ENCODE data around the gene LEP.
"Not testable (repeated sequence)": the region's sequence is repeated elsewhere in the genome, so short reads cannot be mapped to it uniquely, and the experiment has no call there.

LEP gene

DNA sequence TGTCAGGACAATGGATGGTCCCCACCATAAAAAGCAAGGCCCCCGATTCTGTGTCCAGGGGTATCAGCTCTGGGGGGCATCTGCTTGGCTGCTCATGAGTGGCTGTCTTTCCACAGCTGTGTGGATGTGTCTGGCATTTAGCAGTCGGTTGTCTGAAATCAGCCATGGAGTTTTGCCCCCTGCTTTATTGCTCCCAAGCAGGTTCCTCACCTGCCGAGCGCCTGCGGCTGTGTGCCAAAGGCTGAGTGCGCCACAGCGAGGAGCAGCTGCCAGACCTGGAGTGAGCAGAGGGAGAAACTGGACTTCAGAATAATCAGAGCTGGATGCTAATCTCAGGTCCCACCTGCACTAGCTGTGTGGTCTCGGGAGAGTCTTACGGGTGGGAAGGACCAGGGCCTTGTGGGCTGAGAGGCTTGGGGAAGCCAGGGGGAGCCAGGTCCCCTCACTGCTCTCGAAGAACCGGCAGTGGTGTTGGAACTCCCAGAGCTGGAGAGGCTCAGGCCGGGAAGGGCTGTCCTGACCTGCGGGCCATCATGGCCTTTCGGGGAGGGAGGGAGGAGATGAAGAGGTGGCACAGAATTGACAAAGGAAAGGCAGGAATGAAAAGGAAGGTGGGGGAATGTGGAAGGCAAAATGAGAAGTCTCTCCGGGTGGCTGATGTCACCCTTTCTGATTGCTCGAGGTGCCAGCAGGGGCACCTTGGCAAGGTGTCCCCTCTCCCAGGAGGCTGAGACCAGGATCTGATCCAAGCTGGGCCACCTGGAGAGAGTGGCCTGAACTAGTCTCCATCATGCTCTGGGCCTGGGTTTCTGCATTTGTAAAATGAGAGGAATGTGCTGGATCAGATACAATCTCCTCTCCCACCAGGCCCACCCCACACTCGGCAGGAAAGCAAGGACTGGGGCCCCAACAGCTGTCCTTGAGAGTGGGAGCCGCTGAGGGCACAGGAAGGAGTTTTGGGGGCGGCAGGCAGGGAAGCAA lies 30.2 kb upstream of the LEP start:
- DNase-seq (ENCODE audit: low spot score) = no peak

DNA sequence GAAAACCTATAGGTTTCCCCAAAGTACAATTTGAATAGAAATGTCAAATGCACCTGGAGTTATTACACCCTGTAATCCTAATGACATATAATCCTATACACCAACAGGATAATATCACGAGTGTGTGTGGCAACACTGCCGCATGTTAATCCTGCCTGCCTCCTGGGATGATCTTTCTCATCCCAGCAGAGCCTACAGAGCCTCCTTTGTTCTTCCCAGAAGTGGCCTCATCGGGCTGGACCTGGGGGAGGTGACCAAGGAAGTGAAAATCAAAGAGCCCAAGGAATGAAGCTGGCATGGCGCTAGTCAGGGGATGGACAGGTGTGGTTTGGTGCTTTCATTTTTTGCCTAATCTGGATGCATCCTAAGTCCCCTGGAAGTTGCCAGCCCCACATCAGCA lies 29.5 kb upstream of the LEP start:
- no peak for DNase-seq (ENCODE audit: low spot score)

DNA sequence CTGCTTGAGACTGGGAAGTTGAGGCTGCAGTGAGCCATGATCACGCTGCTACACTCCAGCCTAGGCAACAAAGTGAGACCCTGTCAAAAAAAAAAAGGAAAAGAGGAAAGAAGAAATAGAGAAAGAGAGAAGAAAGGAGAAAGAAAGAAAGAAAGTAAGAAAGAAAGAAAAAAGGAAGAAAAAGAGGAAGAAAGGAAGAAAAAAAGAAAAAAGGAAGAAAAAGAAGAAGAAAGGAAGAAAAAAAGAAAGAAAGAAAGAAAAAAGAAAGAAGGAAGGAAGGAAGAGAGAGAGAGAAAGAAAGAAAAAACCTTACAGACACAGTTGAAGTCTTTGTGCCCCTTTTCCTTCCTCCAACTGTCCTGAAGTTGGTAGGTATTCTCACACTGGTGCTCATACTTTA lies 26.6 kb upstream of the LEP start:
- no peak for DNase-seq (ENCODE audit: low spot score)

DNA sequence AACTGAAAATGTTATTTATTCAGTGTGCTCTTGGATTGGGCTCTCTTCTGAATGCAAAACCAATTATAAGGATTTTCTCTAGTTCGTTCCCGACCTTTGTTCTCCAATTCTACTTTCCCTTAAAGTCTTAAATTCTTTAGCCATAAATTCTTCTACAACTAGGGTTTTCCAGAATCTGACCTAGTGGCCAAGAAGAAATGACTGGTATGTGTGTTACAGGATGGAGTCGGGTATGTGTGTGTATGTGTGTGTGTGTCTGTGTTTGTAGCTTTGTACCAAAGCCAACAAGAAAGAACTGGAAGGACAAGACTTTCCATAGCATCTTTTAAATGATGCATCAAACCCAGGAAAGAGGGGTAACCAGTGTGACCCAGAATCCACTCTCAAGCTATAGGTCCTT lies 25.8 kb upstream of the LEP start:
- no peak for DNase-seq (ENCODE audit: low spot score)

DNA sequence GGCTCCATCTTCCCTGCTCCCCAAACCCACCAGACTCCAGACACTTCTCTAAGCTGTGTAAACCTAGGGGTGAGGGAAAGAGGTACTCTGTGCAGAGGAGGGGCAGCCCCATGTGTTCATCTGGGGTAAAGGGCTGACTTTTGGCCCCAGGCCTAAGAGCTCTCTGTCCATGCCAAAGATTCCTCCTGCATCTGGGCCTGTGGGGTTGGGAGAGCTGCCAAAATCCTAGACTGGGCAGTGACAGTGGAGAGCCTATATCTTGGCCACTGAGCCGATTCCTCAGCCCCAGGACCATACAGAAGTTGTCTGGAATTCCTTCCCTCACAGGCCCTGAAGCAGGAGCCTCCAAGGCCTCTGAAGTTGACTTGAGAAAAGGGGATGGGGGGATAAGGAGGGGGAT lies 25.3 kb upstream of the LEP start:
- DNase-seq (ENCODE audit: low spot score) = no peak

DNA sequence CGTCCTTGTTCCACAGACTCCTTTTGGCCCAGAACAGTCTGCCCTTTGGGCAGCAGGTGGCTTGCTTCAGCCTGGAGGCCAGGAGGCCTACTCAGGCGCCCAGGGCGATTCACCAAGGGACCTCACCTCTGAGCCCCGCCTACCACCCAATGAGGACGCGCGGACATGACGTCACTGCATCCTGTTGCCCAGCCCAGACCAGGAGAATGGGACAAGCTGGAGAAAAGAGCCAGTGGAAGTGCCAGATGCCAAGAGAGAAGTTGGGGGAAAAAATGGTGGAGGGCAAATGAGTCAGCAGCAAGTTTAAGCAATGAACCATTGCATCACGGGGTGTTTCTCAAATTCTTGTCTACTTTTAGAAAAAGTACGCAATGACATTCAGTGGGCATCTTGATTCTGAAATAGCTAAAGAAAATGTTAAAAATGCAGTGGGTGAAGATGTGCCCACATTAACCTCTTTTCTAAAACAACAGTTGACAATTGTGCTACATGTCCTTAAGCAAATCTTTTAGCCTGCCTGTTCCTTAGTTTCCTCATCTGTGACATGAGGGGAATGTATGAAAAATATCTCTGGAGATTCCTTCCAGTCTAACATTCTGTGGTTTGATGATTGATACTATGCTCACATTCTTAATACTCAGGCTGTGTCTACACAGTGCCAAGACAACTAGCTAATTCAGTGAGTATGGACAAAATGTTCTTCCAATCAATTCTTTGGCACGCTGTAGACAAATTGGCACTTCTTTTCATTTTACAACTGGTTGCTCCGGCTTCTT lies 23.9 kb upstream of the LEP start:
- DNase-seq (ENCODE audit: low spot score) = no peak

DNA sequence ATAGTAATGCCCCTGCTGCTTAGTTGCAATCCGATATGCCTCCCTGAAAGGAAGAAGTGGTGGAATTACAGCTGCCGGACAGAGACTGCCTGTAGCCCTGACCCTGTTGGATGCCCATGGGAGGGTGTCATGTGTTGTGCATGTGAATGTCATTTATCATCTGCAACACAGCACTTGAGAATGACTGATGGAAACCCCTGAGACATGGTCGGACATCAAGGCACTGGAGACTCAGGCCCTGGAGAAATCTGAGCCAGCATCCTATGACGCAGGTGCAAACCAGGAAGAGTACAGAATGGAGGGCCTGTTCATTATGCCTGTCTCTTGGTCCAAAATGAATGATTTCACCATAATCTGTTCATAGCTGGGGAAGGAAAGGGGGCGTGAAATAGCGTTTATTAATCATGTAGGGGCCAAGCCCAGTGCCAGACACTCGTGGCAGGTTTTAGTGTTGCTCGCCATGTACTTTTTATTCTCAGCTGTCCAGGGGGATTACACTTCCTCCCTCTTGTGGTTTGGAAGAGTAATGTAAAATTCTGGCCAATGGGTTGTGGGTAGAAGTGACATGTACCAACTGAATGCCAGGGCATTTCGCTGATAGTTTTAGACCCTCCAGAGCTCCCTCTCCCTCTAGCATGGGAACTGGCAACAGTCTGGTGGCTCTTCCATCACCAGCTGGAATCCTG lies 23.0 kb upstream of the LEP start:
- no peak for DNase-seq (ENCODE audit: low spot score)

DNA sequence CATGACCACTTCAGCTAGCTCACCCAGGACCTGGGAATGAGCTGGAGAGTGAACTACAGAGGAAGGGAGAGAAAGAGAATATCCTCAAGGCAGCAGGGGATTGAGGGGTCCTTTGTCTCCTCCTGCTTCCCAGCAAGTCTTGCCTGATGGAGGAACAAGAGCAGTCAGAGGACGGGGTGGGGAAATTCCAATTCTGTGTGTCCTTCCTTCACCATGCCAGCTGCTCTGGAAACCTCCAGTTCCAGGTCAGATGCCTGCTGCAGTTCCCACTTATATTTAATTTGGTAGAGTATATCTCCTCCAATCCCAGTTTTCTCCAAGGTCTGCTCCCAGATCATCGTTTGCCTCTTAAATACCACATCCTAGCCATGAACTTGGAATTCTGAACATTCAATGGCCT lies 21.4 kb upstream of the LEP start:
- no peak for DNase-seq (ENCODE audit: low spot score)

DNA sequence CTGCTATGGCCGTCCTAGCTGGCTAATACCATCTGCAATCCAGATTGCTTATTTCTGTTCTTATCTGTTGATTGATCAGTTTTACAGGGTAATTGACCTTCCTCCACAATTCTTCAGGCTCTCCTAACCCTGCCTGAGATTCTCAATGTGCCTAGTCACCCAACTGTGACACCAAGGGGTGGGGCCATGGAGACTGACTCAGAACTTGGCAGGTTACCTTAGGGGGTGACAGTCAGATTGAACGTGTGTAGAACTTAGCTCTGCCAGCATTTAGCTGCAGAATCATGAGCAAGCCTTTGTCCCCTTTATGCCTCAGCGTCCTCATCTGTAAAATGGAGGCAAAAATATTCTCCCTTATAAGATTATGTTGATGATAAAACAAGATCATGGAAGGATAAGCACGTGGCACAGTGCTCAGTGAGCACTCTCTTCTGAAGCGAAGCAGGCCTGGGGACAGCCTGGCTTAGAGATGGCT lies 19.1 kb upstream of the LEP start:
- DNase-seq (ENCODE audit: low spot score) = no peak

DNA sequence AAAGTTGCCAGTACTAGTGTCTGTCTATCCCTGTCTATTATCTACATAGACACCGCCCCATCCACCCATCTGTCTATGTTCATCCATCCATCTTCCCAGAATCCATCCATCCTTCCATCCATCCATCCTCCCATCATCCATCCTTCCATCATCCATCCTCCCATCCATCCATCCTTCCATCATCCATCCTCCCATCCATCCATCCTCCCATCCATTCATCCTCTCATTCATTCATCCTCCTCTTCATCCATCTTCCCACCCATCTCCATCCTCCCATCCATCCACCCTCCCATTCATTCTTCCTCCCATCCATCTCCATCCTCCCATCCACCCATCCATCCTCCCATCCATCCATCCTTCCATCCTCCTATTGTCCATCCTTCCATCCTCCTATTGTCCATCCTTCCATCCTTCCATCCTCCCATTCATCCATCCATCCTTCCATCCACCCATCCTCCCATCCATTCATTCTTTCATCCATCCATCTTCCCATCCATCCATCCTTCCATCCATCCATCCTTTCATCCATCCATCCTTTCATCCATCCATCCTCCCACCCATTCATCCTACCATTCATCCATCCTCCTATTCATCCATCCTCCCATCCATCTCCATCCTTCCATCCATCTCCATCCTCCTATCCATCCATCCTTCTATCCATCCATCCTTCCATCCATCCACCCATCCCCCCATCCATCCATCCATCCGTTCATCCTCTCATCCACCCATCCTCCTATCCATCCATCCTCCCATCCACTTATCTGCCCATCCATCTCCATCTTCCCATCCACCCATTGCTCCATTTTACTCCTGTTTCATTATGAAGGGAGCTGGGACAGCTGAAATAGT lies 14.7 kb upstream of the LEP start:
- no peak for DNase-seq (ENCODE audit: low spot score)

DNA sequence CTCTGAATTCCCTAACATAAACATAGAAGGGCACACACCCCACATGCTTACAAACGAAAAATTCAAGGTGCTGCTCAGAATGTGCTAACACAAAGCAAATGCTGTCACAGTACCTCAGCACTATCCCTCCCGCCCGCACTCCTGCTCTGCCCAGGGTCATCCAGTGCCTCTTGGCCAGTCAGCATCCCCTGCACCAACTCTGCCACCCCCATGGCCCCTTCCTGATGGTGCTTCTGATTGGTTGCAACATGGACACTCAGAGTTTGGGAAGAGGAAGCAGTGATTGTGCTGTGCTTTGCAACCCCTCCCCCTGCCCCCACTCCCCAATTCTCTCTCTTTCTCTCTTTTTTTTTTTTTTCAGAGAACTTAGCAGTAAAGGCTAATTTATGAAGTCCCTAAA lies 13.8 kb upstream of the LEP start:
- DNase-seq (ENCODE audit: low spot score) = no peak

DNA sequence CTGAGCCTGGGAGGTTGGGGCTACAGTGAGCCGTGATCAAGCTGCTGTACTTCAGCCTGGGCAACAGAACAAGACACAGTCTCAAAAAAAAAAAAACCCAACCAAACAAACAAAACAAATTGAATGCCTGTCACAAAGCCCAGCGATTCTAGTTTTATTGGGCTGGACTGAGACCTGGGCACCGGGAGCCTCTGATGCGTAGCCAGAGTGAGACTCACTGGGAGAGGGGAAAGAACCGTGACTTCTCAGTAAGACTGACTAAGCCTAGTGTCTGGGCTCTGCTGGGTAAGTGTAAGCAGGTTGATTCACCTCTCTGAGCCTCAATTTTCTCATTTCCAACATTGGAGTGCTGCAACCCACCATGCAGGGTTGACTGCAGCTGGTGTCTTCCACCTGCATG lies 10.1 kb upstream of the LEP start:
- DNase-seq (ENCODE audit: low spot score) = no peak

DNA sequence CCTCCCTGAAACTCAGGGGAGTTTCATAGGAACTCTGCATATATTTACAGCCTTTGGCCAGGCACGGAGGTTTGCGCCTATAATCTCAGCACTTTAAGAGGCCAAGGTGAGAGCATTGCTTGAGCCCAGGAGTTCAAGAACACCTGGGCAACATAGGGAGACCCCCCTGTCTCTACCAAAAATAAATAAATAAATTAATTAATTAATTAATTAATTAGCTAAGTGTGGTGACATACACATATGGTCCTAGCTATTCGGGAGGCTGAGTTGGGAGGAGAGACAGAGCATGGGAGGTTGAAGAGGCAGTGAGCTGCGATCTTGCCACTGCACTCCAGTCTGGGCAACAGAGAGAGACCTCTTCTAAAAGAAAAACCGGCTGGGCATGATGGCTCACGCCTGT lies 9.4 kb upstream of the LEP start:
- no peak for DNase-seq (ENCODE audit: low spot score)

DNA sequence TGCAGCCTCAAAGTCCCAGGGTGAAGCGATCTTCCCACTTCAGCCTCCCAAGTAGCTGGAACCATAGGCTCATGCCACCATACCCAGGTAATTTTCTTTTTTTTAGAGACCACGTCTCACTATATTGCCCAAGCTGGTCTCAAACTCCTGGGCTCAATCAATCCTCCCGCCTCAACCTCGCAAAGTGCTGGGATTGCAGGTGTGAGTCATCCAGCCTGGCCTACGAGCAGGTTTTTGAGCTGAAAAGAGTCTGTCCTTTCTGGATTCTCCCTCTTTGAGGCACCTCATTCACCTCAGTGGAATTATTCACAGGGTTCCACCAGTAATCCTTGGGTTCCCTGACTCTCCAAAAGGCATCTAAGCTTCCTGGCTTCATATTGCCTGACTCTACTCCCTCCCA lies 7.6 kb upstream of the LEP start:
- no peak for DNase-seq (ENCODE audit: low spot score)

DNA sequence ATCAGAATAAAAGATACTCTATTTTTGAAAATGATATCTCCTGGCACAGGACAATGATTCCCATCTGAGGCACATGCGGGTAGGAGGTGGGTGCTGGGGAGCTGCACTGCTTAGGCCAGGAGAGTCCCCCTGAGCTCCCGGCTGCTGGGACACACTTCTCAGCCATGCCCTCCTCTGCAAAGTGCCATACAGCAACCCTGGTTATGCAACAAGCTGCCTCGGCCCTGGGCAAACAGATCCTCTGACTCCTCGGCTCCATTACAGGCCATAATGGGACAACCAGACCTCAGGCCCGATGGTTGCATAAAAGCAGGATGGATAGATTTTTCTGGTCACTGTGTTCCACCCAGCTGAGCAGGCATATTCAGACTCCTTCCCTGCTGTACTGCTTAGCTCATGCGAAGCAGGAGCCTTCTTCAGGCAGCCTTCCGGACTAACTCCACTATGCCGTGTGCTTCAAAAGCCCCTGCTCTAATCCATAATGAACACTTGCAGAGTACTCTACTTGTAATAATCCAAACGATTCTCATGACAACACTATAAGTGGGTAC lies 6.5 kb upstream of the LEP start:
- no peak for DNase-seq (ENCODE audit: low spot score)

DNA sequence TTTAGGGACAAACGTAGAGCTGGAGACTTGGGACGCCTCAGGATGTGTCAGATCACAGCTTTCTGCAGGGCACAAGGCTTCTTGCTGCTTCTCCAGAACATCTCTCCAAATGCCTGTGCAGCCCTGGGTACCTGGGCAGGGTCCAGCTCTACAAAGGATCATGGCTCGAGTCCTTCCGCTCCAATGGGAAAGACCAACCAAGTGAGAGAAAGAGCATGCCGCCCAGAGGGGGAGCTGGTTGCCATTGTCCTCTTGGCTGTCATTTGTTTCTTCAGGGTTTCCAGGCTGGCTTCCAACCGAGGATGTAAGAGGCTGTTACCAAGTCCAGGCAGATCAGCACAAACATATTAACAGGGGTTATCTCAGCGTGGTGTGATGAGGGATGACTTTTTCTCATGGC lies 5.6 kb upstream of the LEP start:
- no peak for DNase-seq (ENCODE audit: low spot score)

DNA sequence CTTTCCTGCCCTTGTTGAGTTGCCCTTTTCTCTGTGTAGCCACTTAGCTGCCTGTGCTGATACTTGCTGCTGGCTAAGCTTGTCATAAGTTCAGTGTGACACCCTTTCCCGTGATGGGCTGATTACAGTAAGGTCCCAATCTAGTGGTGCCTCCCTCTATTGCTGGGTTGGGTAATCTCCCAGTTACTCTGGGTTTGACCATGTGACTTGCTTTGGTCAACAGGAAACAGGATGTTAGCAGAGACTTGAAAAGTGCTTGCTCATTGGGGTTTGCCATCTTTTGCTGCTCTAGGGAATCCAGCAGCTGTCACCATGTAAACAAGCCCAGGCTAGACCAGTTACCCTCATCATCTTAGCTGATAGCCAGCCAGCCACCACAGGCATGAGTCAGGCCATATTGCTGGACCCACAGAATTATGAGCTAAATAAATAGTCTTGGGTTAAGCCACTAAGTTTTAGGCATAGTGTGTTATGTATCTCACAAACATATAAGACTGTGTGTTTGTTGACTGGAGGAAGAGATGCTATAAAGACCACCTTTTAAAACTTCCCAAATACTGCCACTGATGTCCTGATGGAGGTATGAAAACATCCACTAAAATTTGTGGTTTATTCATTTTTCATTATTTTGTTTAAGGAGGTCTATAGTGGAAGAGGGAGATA lies 4.0 kb upstream of the LEP start:
- peak; percentile 69 for DNase-seq (ENCODE audit: low spot score)

DNA sequence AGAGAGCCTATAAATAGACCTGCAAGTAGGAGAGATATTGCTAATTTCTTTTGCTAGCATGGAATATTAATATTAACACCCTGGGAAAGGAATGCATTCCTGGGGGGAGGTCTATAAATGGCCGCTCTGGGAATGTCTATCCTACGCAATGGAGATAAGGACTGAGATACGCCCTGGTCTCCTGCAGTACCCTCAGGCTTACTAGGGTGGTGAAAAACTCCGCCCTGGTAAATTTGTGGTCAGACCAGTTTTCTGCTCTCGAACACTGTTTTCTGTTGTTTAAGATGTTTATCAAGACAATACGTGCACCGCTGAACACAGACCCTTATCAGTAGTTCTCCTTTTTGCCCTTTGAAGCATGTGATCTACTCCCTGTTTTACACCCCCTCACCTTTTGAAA lies 1.9 kb upstream of the LEP start:
- not testable (repeated sequence) for DNase-seq (ENCODE audit: low spot score)

DNA sequence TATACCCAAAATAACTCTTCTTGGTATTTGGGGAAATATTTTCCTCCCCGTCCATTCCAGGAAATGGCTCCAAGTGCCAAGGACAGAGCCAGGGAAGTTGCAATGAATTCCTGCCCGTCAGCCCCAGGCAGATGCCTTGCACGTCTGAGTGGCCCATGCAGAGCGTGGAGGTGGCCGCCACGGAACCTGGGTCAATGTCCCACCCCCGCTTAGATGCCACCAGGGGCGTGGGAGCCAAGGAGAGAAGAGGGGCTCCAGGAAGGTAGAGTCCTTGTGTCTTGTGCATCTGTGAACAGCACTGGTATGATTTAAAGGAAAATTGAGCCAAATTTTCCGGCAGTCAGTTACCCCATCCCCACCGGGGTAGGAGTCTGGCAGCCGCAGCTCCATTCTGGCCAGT lies 1.6 kb downstream of the LEP start:
- no peak for DNase-seq (ENCODE audit: low spot score)

DNA sequence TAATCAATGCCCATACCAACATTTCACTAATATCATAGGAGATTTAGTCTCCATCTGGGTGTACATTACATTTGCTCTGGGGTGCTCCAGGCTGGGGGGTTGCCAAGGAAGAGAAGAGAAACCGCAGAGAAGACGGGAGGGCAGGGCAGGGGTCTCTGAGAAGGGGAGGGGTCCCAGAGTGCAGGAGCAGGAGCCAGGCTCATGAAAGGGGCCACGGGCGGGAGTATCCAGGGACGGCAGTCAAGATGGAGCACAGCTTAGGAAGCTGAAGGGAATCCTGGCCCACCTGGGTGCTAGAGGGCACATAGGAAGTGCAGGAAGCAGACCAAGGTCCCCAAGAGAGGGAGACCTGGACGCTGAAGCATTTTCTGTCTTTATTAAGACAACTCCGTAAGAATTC lies 2.2 kb downstream of the LEP start:
- DNase-seq (ENCODE audit: low spot score) = no peak

DNA sequence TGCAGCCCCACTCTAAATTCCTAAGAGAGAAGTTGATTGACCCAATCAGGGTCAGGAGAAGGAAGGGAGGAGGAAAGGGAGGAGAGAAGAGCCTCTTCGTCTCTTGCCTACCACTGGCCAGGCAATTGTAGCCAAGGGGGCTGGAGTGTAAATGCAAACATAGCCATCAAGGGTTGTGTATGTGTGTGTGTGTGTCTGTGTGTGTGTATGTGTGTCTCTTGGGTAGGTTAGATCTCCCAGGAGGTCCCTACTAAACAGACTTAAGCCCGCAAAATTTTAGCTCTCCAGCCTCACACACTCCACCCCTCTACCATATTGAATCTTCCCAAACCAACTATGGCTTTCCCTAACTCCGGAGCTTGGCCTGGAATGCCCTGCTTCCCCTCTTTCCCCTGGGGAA lies 3.8 kb downstream of the LEP start:
- DNase-seq (ENCODE audit: low spot score) = no peak

All from kidney capillary endothelial cell (primary cell).